Measurements from ENCODE around the gene MRPL12. TPM values are rescaled to one million over a fixed set of nuclear protein-coding genes. Genes with fewer than 3 reads are reported as not detected.

MRPL12 gene
- total RNA-seq, 1 experiment from 2014 or later = 157 TPM

DNA sequence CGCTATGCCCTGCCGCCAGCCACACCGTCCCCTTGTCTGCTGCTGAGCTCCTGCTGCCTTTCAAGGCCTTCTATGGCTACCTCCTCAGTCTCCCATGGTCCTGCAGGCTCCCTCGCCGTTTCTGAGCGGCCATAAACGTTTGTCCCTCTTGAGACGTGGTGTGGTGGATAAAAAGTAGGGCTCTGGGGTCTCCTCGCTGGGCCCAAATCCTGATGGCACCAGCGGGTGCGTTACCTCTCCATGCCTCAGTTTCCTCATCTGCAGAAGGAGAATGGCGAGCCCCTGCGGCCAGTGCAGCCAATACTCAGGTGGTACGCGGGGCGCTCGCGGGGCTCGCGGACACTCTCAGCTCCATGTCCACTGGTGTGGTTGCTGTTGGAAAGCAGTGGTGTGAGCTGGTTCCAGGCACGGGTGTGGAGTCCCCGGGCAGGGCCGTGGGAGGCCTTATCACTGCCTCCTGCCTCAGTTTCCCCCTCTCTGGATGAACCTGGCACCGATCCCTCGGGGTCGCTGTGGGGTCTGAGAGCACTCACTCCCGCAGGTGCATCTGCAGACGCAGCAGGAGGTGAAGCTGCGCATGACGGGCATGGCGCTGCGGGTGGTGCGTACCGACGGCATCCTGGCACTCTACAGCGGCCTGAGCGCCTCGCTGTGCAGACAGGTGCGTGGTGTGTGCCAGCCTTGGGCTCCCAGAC, 11.4 kb downstream of the MRPL12 start:
- Histone ChIP-seq H3K4me3 (ENCODE audit: low read depth in 2 of 2, low read length in 2 of 2) (no peak overlapping the region), H3K4me1 (ENCODE audit: control insufficient read depth, insufficient read depth, low read length) (peaks cover 34% of the 10 kb centered on the region), H3K27ac (ENCODE audit: low read length) (no peak overlapping the region), H3K36me3 (ENCODE audit: control insufficient read depth, insufficient read depth, low read length) (peaks cover 3% of the 10 kb centered on the region; the same call in 1 of the 2 replicates), H3K9me3 (ENCODE audit: control insufficient read depth, insufficient read depth, low read depth, low read length) (no peaks in the 10 kb centered on the region), H3K27me3 (ENCODE audit: control insufficient read depth, insufficient read depth, low read length) (no peaks in the 10 kb centered on the region)
- BruUV-seq (replicated peaks) = no TSS peak
- intact Hi-C loops (cut with micrococcal nuclease; ENCODE audit: unreplicated experiment) (no loop called here), in situ Hi-C loops (cut with HindIII; ENCODE audit: low pct_unique_long_range_greater_than_20kb, low sequenced_read_pairs) (no loop called here)
- no peak for DNase-seq (ENCODE audit: low read depth, low spot score)
- POLR2A ChIA-PET = interaction anchor here (0.6 kb wide), 1 partner anchor 153 kb away, joined by 3 read pairs; no protein-coding TSS in a partner anchor
- ATAC-seq = no peak
- TF ChIP-seq POLR2AphosphoS5 (IDR thresholded peaks at IDR 0.05; ENCODE audit: low read depth, low read length) (no peak), TCF7L2 (IDR thresholded peaks at IDR 0.05; ENCODE audit: low read depth, low read length) (no peak)
- TF ChIP-seq, protein P1, sequence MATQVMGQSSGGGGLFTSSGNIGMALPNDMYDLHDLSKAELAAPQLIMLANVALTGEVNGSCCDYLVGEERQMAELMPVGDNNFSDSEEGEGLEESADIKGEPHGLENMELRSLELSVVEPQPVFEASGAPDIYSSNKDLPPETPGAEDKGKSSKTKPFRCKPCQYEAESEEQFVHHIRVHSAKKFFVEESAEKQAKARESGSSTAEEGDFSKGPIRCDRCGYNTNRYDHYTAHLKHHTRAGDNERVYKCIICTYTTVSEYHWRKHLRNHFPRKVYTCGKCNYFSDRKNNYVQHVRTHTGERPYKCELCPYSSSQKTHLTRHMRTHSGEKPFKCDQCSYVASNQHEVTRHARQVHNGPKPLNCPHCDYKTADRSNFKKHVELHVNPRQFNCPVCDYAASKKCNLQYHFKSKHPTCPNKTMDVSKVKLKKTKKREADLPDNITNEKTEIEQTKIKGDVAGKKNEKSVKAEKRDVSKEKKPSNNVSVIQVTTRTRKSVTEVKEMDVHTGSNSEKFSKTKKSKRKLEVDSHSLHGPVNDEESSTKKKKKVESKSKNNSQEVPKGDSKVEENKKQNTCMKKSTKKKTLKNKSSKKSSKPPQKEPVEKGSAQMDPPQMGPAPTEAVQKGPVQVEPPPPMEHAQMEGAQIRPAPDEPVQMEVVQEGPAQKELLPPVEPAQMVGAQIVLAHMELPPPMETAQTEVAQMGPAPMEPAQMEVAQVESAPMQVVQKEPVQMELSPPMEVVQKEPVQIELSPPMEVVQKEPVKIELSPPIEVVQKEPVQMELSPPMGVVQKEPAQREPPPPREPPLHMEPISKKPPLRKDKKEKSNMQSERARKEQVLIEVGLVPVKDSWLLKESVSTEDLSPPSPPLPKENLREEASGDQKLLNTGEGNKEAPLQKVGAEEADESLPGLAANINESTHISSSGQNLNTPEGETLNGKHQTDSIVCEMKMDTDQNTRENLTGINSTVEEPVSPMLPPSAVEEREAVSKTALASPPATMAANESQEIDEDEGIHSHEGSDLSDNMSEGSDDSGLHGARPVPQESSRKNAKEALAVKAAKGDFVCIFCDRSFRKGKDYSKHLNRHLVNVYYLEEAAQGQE (IDR thresholded peaks at IDR 0.05; ENCODE audit: insufficient read depth in 1 of 2, low read depth in 2 of 2, low read length in 1 of 2) = no peak
- CTCF ChIA-PET = no interaction called here

DNA sequence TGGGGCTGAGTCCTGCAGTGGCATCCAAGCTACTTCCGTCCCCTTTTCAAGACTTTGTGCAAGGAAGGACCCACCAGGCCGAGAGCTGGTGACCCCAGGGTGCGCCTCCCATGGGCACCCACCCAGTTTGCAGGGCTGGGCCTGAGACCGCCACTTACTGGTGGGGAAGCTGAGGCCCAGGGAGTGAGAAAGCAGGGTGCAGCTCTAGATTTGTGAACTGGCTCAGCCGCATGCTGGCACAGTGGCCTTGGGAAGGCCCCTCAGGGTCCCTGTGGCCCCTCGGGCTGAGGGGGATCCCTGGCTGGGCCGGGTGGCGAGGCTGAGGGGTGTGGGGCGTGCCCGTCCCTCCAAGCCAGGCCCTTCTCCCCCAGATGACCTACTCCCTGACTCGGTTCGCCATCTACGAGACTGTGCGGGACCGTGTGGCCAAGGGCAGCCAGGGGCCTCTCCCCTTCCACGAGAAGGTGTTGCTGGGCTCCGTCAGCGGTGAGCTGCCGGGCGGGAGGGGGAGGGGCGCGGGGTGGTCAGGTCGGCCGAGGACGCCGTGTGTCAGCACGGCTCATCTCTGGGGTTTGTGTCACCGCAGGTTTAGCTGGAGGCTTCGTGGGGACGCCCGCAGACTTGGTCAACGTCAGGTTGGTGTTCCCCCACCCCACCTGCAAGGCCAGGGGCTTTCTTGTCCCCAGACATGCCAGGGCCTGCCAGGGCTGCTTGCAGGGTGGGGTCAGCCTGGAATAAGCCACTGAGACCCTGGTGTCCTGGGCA, 12.1 kb downstream of the MRPL12 start:
- intact Hi-C loops (cut with micrococcal nuclease; ENCODE audit: unreplicated experiment) = no loop called here
- Histone ChIP-seq H3K9me3 (ENCODE audit: control insufficient read depth, insufficient read depth, low read depth, low read length) (no peaks in the 10 kb centered on the region), H3K27ac (ENCODE audit: low read length) (no peak overlapping the region), H3K36me3 (ENCODE audit: control insufficient read depth, insufficient read depth, low read length) (peaks cover 3% of the 10 kb centered on the region; the same call in 1 of the 2 replicates), H3K27me3 (ENCODE audit: control insufficient read depth, insufficient read depth, low read length) (no peaks in the 10 kb centered on the region), H3K4me1 (ENCODE audit: control insufficient read depth, insufficient read depth, low read length) (peaks cover 28% of the 10 kb centered on the region), H3K4me3 (ENCODE audit: low read depth in 2 of 2, low read length in 2 of 2) (no peak overlapping the region)
- POLR2A ChIA-PET = interaction anchor here (0.6 kb wide), 1 partner anchor 297 kb away, joined by 3 read pairs; no protein-coding TSS in a partner anchor
- TF ChIP-seq TCF7L2 (IDR thresholded peaks at IDR 0.05; ENCODE audit: low read depth, low read length) (no peak), POLR2AphosphoS5 (IDR thresholded peaks at IDR 0.05; ENCODE audit: low read depth, low read length) (no peak), SIN3A (IDR thresholded peaks at IDR 0.05; ENCODE audit: borderline replicate concordance, insufficient read depth, low read depth, low read length) (no peak)
- TF ChIP-seq, protein P1 (IDR thresholded peaks at IDR 0.05; ENCODE audit: insufficient read depth in 1 of 2, low read depth in 2 of 2, low read length in 1 of 2) = no peak
- TF ChIP-seq, protein P2, sequence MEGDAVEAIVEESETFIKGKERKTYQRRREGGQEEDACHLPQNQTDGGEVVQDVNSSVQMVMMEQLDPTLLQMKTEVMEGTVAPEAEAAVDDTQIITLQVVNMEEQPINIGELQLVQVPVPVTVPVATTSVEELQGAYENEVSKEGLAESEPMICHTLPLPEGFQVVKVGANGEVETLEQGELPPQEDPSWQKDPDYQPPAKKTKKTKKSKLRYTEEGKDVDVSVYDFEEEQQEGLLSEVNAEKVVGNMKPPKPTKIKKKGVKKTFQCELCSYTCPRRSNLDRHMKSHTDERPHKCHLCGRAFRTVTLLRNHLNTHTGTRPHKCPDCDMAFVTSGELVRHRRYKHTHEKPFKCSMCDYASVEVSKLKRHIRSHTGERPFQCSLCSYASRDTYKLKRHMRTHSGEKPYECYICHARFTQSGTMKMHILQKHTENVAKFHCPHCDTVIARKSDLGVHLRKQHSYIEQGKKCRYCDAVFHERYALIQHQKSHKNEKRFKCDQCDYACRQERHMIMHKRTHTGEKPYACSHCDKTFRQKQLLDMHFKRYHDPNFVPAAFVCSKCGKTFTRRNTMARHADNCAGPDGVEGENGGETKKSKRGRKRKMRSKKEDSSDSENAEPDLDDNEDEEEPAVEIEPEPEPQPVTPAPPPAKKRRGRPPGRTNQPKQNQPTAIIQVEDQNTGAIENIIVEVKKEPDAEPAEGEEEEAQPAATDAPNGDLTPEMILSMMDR (IDR thresholded peaks at IDR 0.05) = no peak
- ATAC-seq (no peak), DNase-seq (ENCODE audit: low read depth, low spot score) (no peak)
- in situ Hi-C loops (cut with HindIII; ENCODE audit: low pct_unique_long_range_greater_than_20kb, low sequenced_read_pairs) = no loop called here
- no TSS peak for BruUV-seq (replicated peaks)
- CTCF ChIA-PET = no interaction called here
